Measurements from ENCODE around the gene DNTTIP2.

DNA sequence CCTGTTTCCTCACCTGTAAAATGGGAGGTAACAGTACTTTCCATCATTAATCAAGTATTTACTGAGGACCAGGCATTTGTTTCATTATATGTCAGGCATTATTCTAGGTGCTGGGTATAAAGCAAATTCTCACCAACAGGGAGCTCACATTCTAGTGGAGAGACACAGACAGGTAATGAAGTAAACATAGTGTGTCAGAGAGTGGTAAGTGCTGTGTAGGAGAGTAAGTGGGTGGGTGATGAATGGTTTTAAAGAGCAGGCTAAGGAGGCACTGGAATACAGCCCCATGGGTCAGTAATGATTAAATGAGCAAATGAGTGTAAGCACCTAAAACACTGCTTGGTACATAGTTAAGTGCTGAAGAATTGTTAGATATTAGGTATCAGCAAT lies 60.4 kb downstream of the DNTTIP2 start:
- TF ChIP-seq POLR2A (IDR thresholded peaks at IDR 0.05; ENCODE audit: low read depth, low read length) (no peak), CTCF (IDR thresholded peaks at IDR 0.05; ENCODE audit: extremely low read depth in 1 of 2, insufficient read depth in 1 of 2, low read depth in 1 of 2, low read length in 2 of 2) (no peak), EZH2 (IDR thresholded peaks at IDR 0.05; ENCODE audit: borderline replicate concordance, low read depth, low read length, severe bottlenecking) (no peak), POLR2AphosphoS5 (IDR thresholded peaks at IDR 0.05; ENCODE audit: insufficient read depth, low read depth, low read length) (no peak), MAX (IDR thresholded peaks at IDR 0.05; ENCODE audit: insufficient read depth, insufficient read length) (no peak), JUN (IDR thresholded peaks at IDR 0.05; ENCODE audit: borderline replicate concordance, insufficient read depth, insufficient read length, low read depth) (no peak), GATA2 (IDR thresholded peaks at IDR 0.05; ENCODE audit: insufficient read depth, insufficient read length, low read depth, low read length) (no peak), FOS (IDR thresholded peaks at IDR 0.05; ENCODE audit: borderline replicate concordance, insufficient read depth, low read length) (no peak), MYC (IDR thresholded peaks at IDR 0.05; ENCODE audit: low read depth, low read length) (no peak)
